Ecto neural progenitor cell (in vitro differentiated cells): ENCODE data around the gene LRRC37A.
"Not testable (repeated sequence)": the region's sequence is repeated elsewhere in the genome, so short reads cannot be mapped to it uniquely, and the experiment has no call there.

Experiments used
- DNase-seq: peaks from one replicate; pipeline ENCODE4 v3.0.0-alpha.2; 2018; ENCODE audit warnings: low spot score

The LRRC37A gene

DNA sequence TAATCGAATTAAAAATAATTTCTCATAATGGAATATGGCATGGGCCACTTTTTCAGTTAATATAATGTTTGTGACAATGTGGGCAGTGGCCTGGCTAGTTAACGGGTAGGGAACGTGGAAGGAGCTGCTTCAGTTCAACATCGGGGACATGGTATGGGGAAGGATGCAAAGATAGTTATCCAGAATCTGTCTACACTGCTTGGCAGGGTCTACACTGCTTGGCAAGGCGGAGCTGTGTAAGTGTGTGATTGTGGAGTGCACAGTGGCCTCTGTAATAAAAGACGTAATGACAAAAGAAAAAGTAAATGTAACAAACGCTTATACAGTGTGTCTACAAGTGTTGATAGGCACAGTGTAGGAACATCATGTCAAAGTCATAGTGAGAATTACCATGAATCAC, 7.3 kb upstream of the LRRC37A start:
- peak; percentile 46 for DNase-seq

DNA sequence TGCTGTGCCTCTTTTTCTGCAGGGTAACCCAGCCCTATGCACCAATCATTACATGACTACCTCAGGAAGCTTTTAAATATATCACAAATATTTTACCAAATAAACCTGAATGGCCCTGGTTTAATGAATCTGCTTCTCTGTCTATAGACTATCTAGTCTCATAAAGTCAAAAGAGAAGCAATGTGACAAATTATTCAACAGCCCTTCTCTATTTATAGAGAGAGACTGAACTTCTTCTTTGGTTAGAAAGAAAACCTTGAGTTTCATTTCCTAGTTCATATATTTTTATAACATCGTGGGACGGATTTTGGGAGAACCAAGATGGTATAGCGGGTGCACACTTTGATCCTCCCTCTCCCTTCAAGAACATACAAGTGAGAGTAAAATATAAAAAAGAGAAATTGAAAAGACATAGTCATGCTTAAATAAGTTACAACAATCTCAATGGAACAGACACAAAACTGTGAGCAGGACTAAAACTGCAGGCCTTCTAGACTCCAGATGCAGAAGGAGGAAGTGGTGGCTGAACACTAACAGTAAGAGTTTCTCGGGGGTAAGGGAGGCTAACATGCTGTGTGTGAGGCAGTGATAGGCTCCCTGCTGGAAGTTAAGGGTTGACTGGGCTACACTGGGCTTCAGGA, 3.9 kb upstream of the LRRC37A start:
- peak; percentile 40 for DNase-seq

DNA sequence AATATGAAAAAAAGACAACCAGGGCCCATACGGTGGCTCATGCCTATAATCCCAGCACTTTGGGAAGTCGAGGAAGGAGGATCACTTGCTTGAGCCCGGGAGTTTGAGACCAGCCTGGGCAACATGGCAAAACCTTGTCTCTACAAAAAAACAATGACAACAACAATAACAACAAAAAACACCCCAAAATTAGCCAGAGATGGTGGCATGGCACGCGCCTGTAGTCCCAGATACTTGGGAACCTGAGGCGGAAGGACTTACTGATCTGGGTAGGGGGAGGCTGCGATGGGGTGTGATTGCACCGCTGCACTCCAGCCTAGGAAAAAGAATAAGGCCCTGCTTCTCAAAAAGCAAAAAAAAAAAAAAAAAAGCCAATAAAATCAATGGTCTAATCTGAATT, 3.3 kb upstream of the LRRC37A start:
- DNase-seq = peak; percentile 31

DNA sequence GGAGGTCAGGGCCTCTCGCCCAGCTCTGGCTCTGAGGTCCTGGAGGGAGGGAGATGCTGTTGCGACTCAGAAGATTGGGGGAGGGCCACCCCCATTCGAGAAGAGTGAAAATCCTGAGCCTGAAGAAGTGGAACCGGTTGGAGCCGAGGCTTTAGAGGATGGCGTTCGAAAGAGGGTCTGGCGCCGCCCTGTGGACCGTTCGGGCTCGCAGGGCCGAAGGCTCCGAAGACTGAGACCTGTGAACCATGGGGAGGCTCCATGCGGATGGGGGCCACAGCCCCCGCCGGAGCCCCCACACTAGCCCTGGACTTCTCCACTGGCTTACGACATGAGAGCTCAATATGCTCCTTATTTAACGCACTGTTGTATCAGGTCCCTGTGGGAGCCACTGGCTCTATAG, 46.3 kb downstream of the LRRC37A start:
- DNase-seq = not testable (repeated sequence)

DNA sequence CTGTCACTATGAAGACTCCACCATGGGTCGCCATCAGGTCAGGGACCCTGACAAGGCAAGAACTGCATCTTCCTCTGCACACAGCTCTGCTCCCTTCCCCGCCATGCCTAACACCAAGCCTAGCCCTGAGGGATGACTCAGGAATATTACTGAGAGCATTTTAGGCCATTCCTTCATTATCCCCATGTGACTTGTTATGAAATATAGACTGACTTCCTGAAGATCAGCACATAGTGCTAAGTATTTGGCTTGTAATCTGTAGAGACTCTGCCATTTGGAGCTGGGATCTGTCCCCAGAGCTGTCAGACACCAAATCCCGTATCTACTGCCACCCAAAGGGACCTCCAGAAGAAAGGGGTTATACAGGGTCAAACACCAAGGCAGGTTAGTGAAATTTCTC, 47.2 kb downstream of the LRRC37A start:
- DNase-seq = not testable (repeated sequence)

DNA sequence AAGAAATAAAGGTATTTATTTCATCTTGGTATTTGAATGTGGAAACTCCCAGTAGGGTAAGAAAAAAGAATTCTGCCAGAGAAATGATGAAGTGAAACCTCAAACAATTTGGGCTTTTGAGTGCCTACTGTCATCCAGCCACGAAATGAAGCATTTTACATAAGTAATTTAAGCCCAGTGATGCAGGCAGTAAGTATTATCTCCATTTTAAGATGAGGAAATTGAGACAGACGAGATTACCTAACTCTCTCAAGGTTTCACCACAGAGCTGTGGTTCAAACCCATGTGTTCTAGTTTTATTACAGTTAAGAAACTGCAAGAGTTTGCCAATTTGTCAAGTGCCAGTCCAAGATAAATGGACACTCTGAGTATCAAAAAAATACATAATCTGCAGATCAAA, 53.4 kb downstream of the LRRC37A start:
- DNase-seq = not testable (repeated sequence)

DNA sequence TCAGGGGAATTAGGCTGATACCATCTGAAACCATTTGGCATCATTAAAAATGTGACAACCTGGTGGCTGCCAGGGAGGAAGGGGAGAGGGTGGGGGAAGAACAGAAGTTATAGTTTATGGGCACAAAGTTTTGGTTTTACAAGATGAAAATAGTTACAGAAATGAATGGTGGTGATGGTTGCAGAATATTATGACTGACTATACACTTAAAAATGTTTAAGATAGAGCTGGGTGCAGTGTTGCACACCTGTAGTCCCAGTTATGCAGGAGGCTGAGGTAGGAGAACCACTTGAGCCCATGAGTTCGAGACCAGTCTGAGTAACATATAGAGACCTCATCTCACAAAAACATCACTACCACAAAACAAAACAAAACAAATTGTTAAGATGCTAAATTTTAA, 54.1 kb downstream of the LRRC37A start:
- DNase-seq = not testable (repeated sequence)

DNA sequence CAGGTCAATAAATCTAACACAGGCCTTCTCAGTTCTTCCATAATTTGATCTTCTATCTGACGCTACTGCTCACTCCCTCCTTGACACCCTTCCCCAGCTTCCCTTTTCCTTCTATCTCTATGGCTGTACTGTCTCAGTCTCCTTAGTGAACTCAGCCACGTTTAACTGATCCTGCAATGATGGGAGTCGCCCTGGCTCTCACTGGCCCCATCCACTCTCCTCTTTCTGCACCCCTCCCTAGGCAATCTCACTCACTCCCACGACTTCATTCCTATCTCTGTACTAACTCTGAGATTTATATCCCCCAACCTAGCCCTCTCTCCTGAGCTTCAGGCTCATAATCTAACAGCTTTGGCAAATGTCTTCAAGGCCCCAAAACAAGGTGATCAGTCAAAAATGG, 58.9 kb downstream of the LRRC37A start:
- DNase-seq = not testable (repeated sequence)

DNA sequence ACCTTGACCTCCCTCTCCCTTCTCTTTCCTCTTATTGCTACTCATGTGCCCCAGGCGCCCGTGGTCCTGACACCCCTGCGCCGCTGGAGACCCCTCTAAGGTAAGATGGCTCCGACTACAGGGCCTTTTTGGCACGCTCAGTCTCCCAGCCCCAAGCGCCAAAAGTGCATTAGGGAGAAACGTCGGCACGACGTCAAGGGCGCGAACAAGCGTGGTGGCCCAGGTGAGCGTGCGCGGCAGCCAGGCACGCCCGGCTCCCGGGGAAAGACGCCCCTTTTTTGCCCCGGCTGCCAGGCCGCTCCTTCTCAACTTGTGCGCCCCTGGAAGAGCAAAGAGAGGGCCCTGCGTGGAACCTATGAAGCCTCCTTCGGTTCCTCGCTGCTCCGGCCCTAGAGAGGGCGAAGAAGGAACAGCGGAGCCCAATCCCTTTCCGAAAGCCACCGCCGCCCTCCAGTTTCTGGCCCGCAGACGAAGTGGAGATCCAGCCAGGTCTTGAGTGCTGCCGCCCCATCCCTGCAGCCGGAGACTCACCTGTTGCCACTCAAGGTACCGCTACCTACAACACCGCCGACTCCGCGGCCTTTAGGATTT, 66.3 kb downstream of the LRRC37A start:
- DNase-seq = not testable (repeated sequence)

DNA sequence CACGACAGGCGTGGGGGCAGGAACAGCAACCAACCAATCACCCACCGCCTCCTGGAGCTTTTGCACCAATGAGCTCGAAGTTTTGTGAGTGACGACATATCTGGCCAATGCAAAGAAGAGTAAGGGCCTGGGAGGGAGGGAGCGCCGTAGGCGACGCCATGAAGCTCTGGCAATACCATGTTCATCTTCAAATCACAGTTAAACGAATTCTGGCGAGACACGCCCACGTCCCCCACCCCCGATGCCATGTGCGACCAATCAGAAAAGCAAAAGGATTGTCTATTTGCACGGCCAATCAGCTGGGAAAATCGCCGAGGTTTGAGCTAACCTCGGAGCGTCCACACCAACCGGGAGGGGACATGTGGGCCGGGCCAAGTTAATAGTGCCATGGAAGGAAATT, 66.8 kb downstream of the LRRC37A start, which contains the start of gene ARL17B:
TSS of gene ARL17B (minus strand) at position 12 of the 400 bp plus-strand sequence. CDS start 3,369 bp downstream, outside the sequence.
- DNase-seq = not testable (repeated sequence)

DNA sequence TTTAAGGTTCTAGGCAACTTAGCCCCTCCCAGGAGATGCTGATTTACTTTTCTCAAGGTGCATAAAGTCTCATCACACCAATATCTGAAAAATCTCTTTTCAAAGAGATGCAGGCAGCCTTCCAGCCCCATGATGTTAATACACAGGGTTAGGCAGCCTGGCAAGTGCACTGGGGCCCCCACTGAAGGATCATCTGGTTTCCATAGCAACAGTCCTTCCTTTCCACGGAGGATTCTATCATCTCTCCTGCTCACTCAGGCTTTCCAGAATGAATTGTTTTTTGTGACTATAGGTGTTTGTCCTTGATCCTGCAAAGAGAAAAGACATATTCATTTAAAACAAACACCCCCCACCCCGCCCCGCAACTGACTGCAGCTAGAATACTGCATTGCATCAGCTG, 72.6 kb downstream of the LRRC37A start:
- not testable (repeated sequence) for DNase-seq

DNA sequence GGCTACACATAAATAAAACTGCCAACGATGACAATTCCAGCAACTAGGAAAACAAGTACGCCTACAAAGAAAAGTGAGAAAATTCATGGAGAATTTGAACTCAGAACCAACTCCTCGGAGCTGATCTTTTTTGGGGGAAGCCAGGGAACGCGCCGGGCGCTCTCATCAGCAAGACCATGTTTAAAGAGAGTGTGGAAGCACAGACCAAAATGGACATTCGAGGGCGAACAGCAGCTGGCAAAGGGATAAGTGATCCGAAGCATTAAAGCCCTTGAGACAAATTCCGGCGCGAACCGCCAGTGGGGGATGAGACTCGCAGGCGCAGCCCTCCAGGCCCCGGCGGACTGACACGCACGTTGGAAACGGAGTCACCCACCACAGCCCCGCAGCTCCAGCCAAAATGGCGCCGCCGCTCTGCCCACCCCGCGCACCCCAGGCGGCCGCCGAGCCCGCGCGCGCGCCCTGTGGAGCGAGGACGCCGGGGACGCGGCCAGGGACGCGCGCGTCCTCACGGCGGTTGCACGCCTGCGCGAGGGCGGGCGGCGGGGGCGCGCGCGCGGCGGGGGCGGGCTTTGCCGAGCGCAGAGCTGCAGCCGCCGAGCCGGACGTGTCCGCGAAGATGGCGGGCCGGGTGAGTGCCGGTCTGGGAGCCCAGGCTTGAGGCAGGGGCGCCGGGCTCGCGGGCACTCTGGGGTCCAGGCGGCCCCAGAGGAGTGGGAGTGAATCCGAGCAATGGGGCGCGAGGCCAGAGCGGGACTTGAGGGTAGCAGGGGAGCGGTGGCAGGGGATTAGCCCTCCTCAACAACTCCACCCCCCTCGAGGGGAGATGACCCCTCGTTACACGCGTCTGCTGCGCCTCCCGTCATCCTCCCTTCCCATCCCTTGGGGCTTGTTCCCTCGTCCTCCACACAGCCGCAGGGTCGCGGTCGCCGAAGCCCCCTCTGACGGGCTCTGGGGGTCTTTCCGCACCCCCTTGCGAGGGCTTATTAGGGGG, 77.6 kb downstream of the LRRC37A start:
- DNase-seq = not testable (repeated sequence)

DNA sequence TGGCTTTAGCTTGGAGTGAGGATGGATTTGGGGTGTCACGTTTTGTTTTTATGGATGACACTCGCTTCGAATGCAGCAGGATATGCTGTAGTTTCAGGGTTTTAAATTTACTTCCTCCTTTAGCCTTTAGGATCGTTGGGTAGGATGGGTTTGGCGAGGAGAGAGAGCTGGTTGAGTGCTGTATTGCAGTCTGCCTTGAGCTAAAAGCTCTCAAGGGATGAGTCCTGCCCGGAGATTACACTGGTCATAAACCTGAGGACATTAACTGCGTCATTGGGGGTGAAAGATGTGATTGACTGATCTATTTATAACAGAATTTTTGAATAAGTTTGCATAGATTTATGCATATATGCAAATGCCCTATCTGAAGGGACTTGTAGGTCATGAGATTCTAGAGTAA, 78.5 kb downstream of the LRRC37A start:
- not testable (repeated sequence) for DNase-seq

DNA sequence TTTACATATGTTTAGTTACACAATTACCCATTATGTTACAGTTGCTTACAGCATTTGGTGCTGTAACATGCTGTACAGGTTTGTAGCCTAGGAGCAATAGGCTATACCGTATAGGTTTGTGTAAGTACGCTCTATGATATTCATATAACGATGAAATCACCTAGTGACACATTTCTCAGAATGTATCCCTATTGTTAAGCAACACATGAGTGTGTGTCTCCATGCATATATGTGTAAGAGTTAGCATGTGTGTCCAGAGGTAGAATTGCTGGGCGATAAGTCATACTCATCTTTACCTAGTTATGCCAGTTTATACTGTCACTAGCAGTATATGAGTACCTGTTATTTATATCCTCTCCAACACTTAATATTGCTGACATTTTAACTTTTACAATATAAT, 88.2 kb downstream of the LRRC37A start:
- DNase-seq = not testable (repeated sequence)

DNA sequence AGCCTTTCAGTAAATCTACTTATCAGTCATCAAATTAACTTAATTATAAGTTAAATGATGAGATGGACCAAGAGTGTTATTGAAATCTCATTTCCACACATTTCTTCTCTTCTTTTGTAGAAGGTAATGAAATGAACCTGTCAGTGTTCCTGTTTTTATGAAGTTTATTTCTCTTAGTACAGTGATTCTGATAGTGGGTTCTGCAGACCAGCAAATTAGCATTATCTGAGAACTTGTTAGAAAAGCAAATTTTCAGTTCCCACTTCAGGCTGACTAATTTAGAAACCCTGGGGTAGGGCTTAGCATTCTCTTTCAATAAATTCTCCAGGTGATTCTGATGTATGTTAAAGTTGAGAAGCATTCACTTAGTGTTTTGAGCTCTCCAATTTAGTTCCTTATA, 90.6 kb downstream of the LRRC37A start:
- not testable (repeated sequence) for DNase-seq
